H1 (cell line): Measurements from ENCODE around the gene LBR. TPM values are rescaled to one million over a fixed set of nuclear protein-coding genes. Genes with fewer than 3 reads are reported as not detected.

ENCODE experiments used
- polyA plus RNA-seq, 7 experiments: library from polyadenylated mRNA; depleted of rRNA in 3 of 7; stranded (reverse) in 5 of 7; unstranded in 2 of 7; fragments of >200 nt in 5 of 7; fragments of 200-250 nt in 2 of 7; gene quantifications; 1 replicate in 5 of 7; 2 replicates in 1 of 7; 4 replicates in 1 of 7; pipeline versions ENCODE4 v1.2.1 to v1.2.3, GENCODE V29; 2011 to 2013; ENCODE audit warnings: missing spikeins in 2 of 7, mixed read lengths in 2 of 7
- total RNA-seq: library from RNA; stranded (reverse); fragmentation: NEBNext Ultra II Directional; extraction: Animal tissue kit (Norgen Biotek cat#: 25700); gene quantifications from 2 replicates; pipeline ENCODE4 v1.2.1, GENCODE V29; 2021
- TF ChIP-seq, protein P1 (sequence below), 3 experiments: IDR thresholded peaks; 1 replicate in 2 of 3; 2 replicates in 1 of 3; pipeline versions ENCODE4 v1.5.1 to v1.6.1; 2011; ENCODE audit warnings: low read length in 3 of 3, mild to moderate bottlenecking in 3 of 3, inconsistent platforms in 2 of 3, low read depth in 1 of 3, moderate library complexity in 1 of 3; ENCODE audit not compliant: insufficient read depth in 1 of 3; ENCODE audit errors: control extremely low read depth in 1 of 3

Gene LBR
- total and polyA plus RNA-seq, 2 of the 8 experiments (the other 6 are each of a cell fraction or from before 2014, with no cell fraction given) = 32.1 to 89.8 TPM

DNA sequence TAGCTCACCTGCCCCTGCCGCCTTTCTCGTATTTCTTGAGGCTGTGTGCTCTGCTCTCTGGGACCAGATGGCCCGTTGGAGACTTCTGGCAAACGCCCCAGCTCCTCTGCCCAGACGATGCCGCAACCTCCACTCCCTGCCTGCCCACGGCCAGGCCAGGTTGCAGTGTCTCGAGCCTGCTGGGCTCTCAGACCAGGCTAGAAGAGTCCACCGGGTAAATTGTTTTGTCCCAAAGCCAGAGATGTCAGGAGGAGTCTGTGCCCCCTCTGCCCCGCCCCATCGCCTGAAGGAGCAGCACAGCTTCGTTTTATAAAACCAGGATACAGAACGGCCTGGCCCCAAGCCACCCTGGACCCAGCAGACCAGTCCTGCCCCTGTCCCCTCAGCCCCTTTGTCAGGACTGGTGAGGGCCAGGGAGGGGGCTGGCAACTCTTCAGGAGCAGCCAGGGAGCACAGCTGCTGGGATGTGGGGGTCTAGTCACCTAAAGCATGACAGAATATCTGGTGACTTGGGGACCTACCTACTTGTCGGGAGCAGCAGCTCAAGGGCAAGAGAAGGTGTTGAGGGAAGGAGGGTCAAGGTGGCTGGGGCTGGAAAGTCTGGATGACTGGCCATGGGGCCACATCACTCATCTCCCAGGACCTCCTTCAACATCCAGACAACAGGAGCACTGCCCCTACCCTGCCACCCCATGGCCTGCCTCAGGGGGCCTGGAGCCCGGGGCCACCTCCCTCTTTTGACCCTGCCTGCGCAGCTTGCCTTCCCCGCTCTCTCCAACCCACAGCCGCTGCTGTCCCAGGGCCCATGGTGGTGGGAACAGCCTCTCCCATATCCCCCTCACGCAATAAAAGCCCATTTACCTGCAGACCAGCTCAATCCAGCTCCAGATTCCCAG, 33.9 kb upstream of the LBR start (continued):
- TF ChIP-seq, protein P1, sequence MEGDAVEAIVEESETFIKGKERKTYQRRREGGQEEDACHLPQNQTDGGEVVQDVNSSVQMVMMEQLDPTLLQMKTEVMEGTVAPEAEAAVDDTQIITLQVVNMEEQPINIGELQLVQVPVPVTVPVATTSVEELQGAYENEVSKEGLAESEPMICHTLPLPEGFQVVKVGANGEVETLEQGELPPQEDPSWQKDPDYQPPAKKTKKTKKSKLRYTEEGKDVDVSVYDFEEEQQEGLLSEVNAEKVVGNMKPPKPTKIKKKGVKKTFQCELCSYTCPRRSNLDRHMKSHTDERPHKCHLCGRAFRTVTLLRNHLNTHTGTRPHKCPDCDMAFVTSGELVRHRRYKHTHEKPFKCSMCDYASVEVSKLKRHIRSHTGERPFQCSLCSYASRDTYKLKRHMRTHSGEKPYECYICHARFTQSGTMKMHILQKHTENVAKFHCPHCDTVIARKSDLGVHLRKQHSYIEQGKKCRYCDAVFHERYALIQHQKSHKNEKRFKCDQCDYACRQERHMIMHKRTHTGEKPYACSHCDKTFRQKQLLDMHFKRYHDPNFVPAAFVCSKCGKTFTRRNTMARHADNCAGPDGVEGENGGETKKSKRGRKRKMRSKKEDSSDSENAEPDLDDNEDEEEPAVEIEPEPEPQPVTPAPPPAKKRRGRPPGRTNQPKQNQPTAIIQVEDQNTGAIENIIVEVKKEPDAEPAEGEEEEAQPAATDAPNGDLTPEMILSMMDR (IDR thresholded peaks at IDR 0.05; ENCODE audit: control extremely low read depth in 1 of 3, insufficient read depth in 1 of 3, low read depth in 1 of 3, low read length in 3 of 3) = no peak
- TF ChIP-seq, all 59 proteins: peak for 0
